B cell (primary cell): Measurements from ENCODE around the gene NCOA4.

Experiments
- CTCF ChIP-seq: fragments of 200-600 bp; IDR thresholded peaks from one replicate; pipeline ENCODE4 v1.8.0; 2022; ENCODE audit warnings: antibody characterized with exemption, mild to moderate bottlenecking
- EZH2 ChIP-seq: IDR thresholded peaks from 2 replicates; pipeline ENCODE4 v1.6.1; 2012; ENCODE audit warnings: borderline replicate concordance, low read depth, mild to moderate bottlenecking, moderate library complexity, low read length; ENCODE audit not compliant: insufficient read depth, poor library complexity, severe bottlenecking

GRCh38 chr10:45997994-45998763 lies 32.2 kb downstream of the NCOA4 start:
- TF ChIP-seq CTCF (no peak), EZH2 (no peak)
